ENCODE results near the gene SPR.

DNA sequence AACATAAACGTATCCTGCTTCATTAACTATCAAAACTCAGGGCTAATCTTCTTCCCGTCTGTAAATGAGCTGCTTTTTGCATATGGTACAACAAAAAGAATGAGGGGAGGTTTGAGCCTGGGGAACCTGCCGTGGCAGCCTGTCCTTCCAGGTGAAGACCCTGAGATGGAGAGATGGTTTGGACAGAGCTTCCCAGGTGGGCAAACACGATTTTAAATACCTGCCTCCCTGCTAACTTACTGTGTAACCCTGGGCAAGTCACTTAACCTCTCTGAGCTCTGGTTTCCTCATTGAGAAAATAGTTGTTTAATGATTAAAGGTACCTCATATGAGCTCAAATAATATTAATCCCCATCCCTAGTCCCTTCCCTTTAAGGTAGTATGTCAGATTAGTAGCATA is 39.2 kb downstream of the SPR start:
- no peak for TF ChIP-seq CTCF (IDR thresholded peaks at IDR 0.05)
- TF ChIP-seq ZFX (IDR thresholded peaks at IDR 0.05; ENCODE audit: borderline replicate concordance): no peak

All from 22Rv1 (cell line).